HepG2 (cell line): ENCODE measurements around the gene SERPINI1. TPM values are rescaled to one million over a fixed set of nuclear protein-coding genes. Genes with fewer than 3 reads are reported as not detected.

Experiments used
- CBX1 ChIP-seq: IDR thresholded peaks from one replicate; pipeline ENCODE4 v1.6.1; 2016; ENCODE audit warnings: antibody characterized with exemption, low read depth
- CBX5 ChIP-seq: sonication (generic); formaldehyde crosslinking; IDR thresholded peaks from 2 replicates; pipeline ENCODE4 v1.4.0; 2020; ENCODE audit warnings: missing genetic modification reagents, borderline replicate concordance
- GTF2F1 ChIP-seq: fragments of 150-350 bp; IDR thresholded peaks from 2 replicates; pipeline ENCODE4 v1.6.1; 2014; ENCODE audit warnings: low read length
- HNRNPL ChIP-seq: fragments of 200-400 bp; formaldehyde crosslinking; IDR thresholded peaks from 2 replicates; pipeline ENCODE4 v1.6.1; 2017; ENCODE audit warnings: mild to moderate bottlenecking, low read depth, low read length
- JUNB ChIP-seq: sonication (generic); formaldehyde crosslinking; IDR thresholded peaks from 2 replicates; pipeline ENCODE4 v1.8.0; 2022; ENCODE audit warnings: missing genetic modification reagents, mild to moderate bottlenecking, borderline replicate concordance
- MEF2D ChIP-seq: sonication (generic); formaldehyde crosslinking; IDR thresholded peaks from 2 replicates; pipeline ENCODE4 v1.5.1; 2020; ENCODE audit warnings: mild to moderate bottlenecking, missing genetic modification reagents
- RBFOX2 ChIP-seq: fragments of 200-400 bp; formaldehyde crosslinking; IDR thresholded peaks from 2 replicates; pipeline ENCODE4 v1.6.1; 2017; ENCODE audit warnings: low read depth, mild to moderate bottlenecking, low read length
- SETDB1 ChIP-seq: sonication (generic); formaldehyde crosslinking; IDR thresholded peaks from 2 replicates; pipeline ENCODE4 v1.5.1; 2020; ENCODE audit warnings: missing genetic modification reagents, mild to moderate bottlenecking, borderline replicate concordance
- SRSF4 ChIP-seq: fragments of 200-400 bp; formaldehyde crosslinking; IDR thresholded peaks from one replicate; pipeline ENCODE4 v1.6.1; 2018; ENCODE audit warnings: mild to moderate bottlenecking, low read depth, low read length, moderate library complexity; ENCODE audit not compliant: poor library complexity, severe bottlenecking
- SYNCRIP ChIP-seq: fragments of 200-400 bp; formaldehyde crosslinking; IDR thresholded peaks from 2 replicates; pipeline ENCODE4 v1.6.1; 2018; ENCODE audit warnings: mild to moderate bottlenecking, low read depth, low read length; ENCODE audit not compliant: insufficient read depth
- ZNF20 ChIP-seq: sonication (generic); formaldehyde crosslinking; IDR thresholded peaks from 2 replicates; pipeline ENCODE4 v1.4.0; 2020; ENCODE audit warnings: mild to moderate bottlenecking, moderate library complexity, missing genetic modification reagents
- ZNF207 ChIP-seq: fragments of 450-650 bp; IDR thresholded peaks from 2 replicates; pipeline ENCODE4 v1.6.1; 2016; ENCODE audit warnings: antibody characterized with exemption, borderline replicate concordance
- ZNF3 ChIP-seq: IDR thresholded peaks from 2 replicates; pipeline ENCODE4 v1.7.0; 2017; ENCODE audit warnings: inconsistent platforms
- ZNF460 ChIP-seq: sonication (generic); formaldehyde crosslinking; IDR thresholded peaks from 2 replicates; pipeline ENCODE4 v1.5.1; 2020; ENCODE audit warnings: missing genetic modification reagents, mild to moderate bottlenecking, borderline replicate concordance
- ZNF577 ChIP-seq: sonication (generic); formaldehyde crosslinking; IDR thresholded peaks from 2 replicates; pipeline ENCODE4 v1.4.0; 2020; ENCODE audit warnings: mild to moderate bottlenecking, low read depth, missing genetic modification reagents, borderline replicate concordance
- ZNF816 ChIP-seq: sonication (generic); formaldehyde crosslinking; IDR thresholded peaks from 2 replicates; pipeline ENCODE4 v1.8.0; 2022; ENCODE audit warnings: missing genetic modification reagents, mild to moderate bottlenecking, borderline replicate concordance
- polyA plus RNA-seq, 8 experiments: library from polyadenylated mRNA; depleted of rRNA in 3 of 8; stranded (reverse) in 7 of 8; unstranded in 1 of 8; fragments of >200 nt; fragmentation: Illumina TruSeq in 4 of 8; extraction: Trizol in 4 of 8; gene quantifications; 2 replicates each; pipeline versions ENCODE4 v1.2.1 to v1.2.3, GENCODE V29; 2011 to 2016; ENCODE audit warnings: low read depth in 4 of 8, missing spikeins in 1 of 8, mixed read lengths in 1 of 8; ENCODE audit not compliant: insufficient read depth in 1 of 8
- total RNA-seq, 5 experiments: library from RNA; depleted of rRNA; stranded (reverse); fragments of >200 nt; fragmentation: Illumina TruSeq; extraction: Trizol; gene quantifications; 2 replicates each; pipeline ENCODE4 v1.2.3, GENCODE V29; 2016; ENCODE audit warnings: low read depth in 1 of 5
- TF ChIP-seq, protein P1 (sequence below): sonication (generic); formaldehyde crosslinking; IDR thresholded peaks from 2 replicates; pipeline ENCODE4 v1.4.0; 2020; ENCODE audit warnings: mild to moderate bottlenecking, missing genetic modification reagents, borderline replicate concordance
- TF ChIP-seq, protein P2 (sequence below): sonication (generic); formaldehyde crosslinking; IDR thresholded peaks from 2 replicates; pipeline ENCODE4 v1.5.0; 2020; ENCODE audit warnings: mild to moderate bottlenecking, missing genetic modification reagents
- TF ChIP-seq, protein P3 (sequence below): sonication (generic); formaldehyde crosslinking; IDR thresholded peaks from 2 replicates; pipeline ENCODE4 v1.5.1; 2020; ENCODE audit warnings: missing genetic modification reagents, mild to moderate bottlenecking, borderline replicate concordance
- TF ChIP-seq, protein P4 (sequence below): IDR thresholded peaks from 2 replicates; pipeline ENCODE4 v1.6.1; 2012; ENCODE audit warnings: inconsistent platforms
- TF ChIP-seq, protein P5 (sequence below): IDR thresholded peaks from 2 replicates; pipeline ENCODE4 v1.6.1; 2016; ENCODE audit warnings: control low read depth

The SERPINI1 gene
- total and polyA plus RNA-seq, 2 of the 13 experiments (the other 11 are each of a cell fraction or from before 2014, with no cell fraction given) = 14.7 to 58.0 TPM

DNA sequence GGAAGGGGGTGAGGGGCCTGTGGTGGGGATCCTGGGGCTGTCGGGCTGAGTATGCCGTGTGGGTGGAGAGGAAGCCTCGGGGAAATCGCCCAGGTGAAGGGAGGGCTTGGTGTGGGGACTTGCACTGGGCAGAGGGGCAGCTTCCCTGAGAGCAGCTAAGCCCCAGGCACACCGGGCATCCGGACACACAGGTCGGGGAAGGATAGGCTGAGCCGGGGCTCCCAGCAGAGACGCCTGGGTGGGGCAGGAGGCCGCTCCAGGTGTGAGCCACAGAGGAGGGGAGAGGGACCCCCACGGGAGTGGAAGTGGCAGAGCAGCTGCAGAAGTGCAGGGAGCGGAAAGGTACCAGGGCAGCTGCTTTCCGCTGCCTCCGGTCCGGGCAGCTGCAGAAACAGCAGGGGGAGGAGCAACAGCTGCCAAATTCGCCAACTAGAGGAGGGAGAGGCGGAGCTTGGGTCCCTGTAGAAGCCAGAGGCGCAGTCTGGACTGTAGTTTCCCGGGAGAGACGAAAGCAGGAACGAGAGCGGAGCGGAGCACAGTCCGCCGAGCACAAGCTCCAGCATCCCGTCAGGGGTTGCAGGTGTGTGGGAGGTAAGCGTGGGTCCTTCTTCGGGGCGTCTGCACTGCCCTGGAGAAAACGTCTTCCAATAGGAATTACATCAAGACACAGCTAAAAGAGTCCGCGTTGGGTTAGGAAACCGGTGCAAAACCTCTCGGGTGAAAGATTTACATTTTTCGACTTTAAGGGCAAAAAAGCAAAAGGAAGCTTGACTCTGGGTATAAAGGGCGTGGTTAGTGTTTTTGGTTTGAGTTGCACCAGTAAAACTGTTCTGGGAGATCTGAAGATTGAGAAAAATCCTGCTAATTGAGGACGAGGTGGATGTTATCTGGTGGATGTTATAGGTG, at the start of gene SERPINI1 (continued):
- TF ChIP-seq, protein P1, sequence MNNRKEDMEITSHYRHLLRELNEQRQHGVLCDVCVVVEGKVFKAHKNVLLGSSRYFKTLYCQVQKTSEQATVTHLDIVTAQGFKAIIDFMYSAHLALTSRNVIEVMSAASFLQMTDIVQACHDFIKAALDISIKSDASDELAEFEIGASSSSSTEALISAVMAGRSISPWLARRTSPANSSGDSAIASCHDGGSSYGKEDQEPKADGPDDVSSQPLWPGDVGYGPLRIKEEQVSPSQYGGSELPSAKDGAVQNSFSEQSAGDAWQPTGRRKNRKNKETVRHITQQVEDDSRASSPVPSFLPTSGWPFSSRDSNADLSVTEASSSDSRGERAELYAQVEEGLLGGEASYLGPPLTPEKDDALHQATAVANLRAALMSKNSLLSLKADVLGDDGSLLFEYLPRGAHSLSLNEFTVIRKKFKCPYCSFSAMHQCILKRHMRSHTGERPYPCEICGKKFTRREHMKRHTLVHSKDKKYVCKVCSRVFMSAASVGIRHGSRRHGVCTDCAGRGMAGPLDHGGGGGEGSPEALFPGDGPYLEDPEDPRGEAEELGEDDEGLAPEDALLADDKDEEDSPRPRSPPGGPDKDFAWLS (CRISPR knock-in tag) = peak; percentile 27; the same call in 1 of the 2 replicates
- TF ChIP-seq CBX1 (no peak), ZNF816 (CRISPR knock-in tag) (peak; percentile 83), SYNCRIP (no peak), MEF2D (0 out of 2 replicates have a peak, but pooled peaks have one; percentile 48), JUNB (no peak), HNRNPL (0 out of 2 replicates have a peak, but pooled peaks have one; percentile 37), ZNF207 (no peak), ZNF577 (CRISPR knock-in tag) (no peak), ZNF20 (no peak), ZNF3 (CRISPR knock-in tag) (no peak), ZNF460 (CRISPR knock-in tag) (no peak), RBFOX2 (peak; percentile 40; the same call in 1 of the 2 replicates), SETDB1 (no peak), GTF2F1 (no peak), SRSF4 (no peak), CBX5 (CRISPR knock-in tag) (peak; percentile 29; the same call in 1 of the 2 replicates)
- TF ChIP-seq, protein P2, sequence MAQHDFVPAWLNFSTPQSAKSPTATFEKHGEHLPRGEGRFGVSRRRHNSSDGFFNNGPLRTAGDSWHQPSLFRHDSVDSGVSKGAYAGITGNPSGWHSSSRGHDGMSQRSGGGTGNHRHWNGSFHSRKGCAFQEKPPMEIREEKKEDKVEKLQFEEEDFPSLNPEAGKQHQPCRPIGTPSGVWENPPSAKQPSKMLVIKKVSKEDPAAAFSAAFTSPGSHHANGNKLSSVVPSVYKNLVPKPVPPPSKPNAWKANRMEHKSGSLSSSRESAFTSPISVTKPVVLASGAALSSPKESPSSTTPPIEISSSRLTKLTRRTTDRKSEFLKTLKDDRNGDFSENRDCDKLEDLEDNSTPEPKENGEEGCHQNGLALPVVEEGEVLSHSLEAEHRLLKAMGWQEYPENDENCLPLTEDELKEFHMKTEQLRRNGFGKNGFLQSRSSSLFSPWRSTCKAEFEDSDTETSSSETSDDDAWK (CRISPR knock-in tag) = no peak
- TF ChIP-seq, protein P3, sequence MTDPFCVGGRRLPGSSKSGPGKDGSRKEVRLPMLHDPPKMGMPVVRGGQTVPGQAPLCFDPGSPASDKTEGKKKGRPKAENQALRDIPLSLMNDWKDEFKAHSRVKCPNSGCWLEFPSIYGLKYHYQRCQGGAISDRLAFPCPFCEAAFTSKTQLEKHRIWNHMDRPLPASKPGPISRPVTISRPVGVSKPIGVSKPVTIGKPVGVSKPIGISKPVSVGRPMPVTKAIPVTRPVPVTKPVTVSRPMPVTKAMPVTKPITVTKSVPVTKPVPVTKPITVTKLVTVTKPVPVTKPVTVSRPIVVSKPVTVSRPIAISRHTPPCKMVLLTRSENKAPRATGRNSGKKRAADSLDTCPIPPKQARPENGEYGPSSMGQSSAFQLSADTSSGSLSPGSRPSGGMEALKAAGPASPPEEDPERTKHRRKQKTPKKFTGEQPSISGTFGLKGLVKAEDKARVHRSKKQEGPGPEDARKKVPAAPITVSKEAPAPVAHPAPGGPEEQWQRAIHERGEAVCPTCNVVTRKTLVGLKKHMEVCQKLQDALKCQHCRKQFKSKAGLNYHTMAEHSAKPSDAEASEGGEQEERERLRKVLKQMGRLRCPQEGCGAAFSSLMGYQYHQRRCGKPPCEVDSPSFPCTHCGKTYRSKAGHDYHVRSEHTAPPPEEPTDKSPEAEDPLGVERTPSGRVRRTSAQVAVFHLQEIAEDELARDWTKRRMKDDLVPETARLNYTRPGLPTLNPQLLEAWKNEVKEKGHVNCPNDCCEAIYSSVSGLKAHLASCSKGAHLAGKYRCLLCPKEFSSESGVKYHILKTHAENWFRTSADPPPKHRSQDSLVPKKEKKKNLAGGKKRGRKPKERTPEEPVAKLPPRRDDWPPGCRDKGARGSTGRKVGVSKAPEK (CRISPR knock-in tag) = no peak
- TF ChIP-seq, protein P4, sequence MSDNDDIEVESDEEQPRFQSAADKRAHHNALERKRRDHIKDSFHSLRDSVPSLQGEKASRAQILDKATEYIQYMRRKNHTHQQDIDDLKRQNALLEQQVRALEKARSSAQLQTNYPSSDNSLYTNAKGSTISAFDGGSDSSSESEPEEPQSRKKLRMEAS = peak; percentile 16; the same call in 1 of the 2 replicates
- TF ChIP-seq, protein P5, sequence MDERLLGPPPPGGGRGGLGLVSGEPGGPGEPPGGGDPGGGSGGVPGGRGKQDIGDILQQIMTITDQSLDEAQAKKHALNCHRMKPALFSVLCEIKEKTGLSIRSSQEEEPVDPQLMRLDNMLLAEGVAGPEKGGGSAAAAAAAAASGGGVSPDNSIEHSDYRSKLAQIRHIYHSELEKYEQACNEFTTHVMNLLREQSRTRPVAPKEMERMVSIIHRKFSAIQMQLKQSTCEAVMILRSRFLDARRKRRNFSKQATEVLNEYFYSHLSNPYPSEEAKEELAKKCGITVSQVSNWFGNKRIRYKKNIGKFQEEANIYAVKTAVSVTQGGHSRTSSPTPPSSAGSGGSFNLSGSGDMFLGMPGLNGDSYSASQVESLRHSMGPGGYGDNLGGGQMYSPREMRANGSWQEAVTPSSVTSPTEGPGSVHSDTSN (CRISPR knock-in tag) = no peak
